H1 (cell line): ENCODE measurements around the gene NOL4L. TPM values are rescaled to one million over a fixed set of nuclear protein-coding genes. Genes with fewer than 3 reads are reported as not detected.

Source experiments
- CTCF ChIA-PET: fragments of 300-600 bp; sonication (Branson Sonifier 250); formaldehyde crosslinking; loops from one replicate; lab custom pipeline; 2021; ENCODE audit not compliant: partially characterized antibody; lab: Charles Lee
- POLR2A ChIA-PET: fragments of 300-600 bp; sonication (Branson Sonifier 250); formaldehyde crosslinking; loops from one replicate; lab custom pipeline; 2021; ENCODE audit warnings: inconsistent platforms; ENCODE audit not compliant: partially characterized antibody; lab: Charles Lee
- DNase-seq, 2 experiments: peaks; one replicate each; pipeline versions ENCODE4 v3.0.0 to v3.0.0-alpha.2; 2010 to 2022; ENCODE audit warnings: low spot score in 2 of 2, low read depth in 1 of 2, mixed read lengths in 1 of 2
- FAIRE-seq: peaks from 2 replicates; lab custom pipeline; 2011; peaks lifted over from hg19 to GRCh38; lab: Jason Lieb, UNC
- H2AFZ ChIP-seq: 2 replicates; pipeline ENCODE4 v1.8.1; 2012; ENCODE audit warnings: low read length, inconsistent platforms
- H2AK5ac ChIP-seq: 2 replicates; pipeline ENCODE4 v1.6.1; 2013; ENCODE audit warnings: low read depth, low read length
- H2BK120ac ChIP-seq: replicated peaks from 2 replicates; pipeline ENCODE3; 2013; ENCODE audit warnings: low read depth, low read length, inconsistent platforms
- H2BK12ac ChIP-seq: 2 replicates; pipeline ENCODE4 v1.6.1; 2013; ENCODE audit warnings: low read depth, low read length
- H2BK15ac ChIP-seq: 2 replicates; pipeline ENCODE4 v1.6.1; 2013; ENCODE audit warnings: low read length
- H2BK20ac ChIP-seq: 2 replicates; pipeline ENCODE4 v1.6.1; 2013; ENCODE audit warnings: low read length
- H2BK5ac ChIP-seq: 2 replicates; pipeline ENCODE4 v1.6.1; 2013; ENCODE audit warnings: low read depth, low read length
- H3K14ac ChIP-seq: 2 replicates; pipeline ENCODE4 v1.6.1; 2013; ENCODE audit warnings: inconsistent platforms; ENCODE audit not compliant: insufficient read length
- H3K18ac ChIP-seq: 2 replicates; pipeline ENCODE4 v1.6.1; 2013; ENCODE audit warnings: low read length; ENCODE audit errors: extremely low read depth
- H3K23ac ChIP-seq: 2 replicates; pipeline ENCODE4 v1.6.1; 2013; ENCODE audit warnings: inconsistent platforms; ENCODE audit not compliant: insufficient read length
- H3K23me2 ChIP-seq: 2 replicates; pipeline ENCODE4 v1.6.1; 2013; ENCODE audit warnings: low read depth, low read length
- H3K27ac ChIP-seq: 2 replicates; pipeline ENCODE4 v1.6.1; 2011; ENCODE audit warnings: low read depth, low read length, inconsistent platforms
- H3K27me3 ChIP-seq, 4 experiments: replicated peaks in 1 of 4; 1 replicate in 1 of 4; 2 replicates in 3 of 4; pipeline versions ENCODE4 v1.6.1 to v1.8.1; 2011 to 2013; ENCODE audit warnings: low read length in 3 of 4, mild to moderate bottlenecking in 3 of 4, inconsistent platforms in 2 of 4, mixed read lengths in 2 of 4, moderate library complexity in 1 of 4; ENCODE audit not compliant: control insufficient read depth in 3 of 4, insufficient read depth in 3 of 4; ENCODE audit errors: extremely low read depth in 1 of 4
- H3K36me3 ChIP-seq, 4 experiments: 2 replicates each; pipeline versions ENCODE4 v1.6.1 to v1.8.1; 2011 to 2013; ENCODE audit warnings: mild to moderate bottlenecking in 4 of 4, low read length in 3 of 4, moderate library complexity in 2 of 4, control low read depth in 1 of 4, inconsistent platforms in 1 of 4; ENCODE audit not compliant: insufficient read depth in 4 of 4, control insufficient read depth in 2 of 4
- H3K4ac ChIP-seq: replicated peaks from 2 replicates; pipeline ENCODE3; 2013; ENCODE audit warnings: low read length, low read depth, mixed read lengths, inconsistent platforms; ENCODE audit not compliant: insufficient read length
- H3K4me1 ChIP-seq, 4 experiments: replicated peaks in 1 of 4; 1 replicate in 1 of 4; 2 replicates in 3 of 4; pipeline versions ENCODE4 v1.6.1 to v1.8.1; 2011 to 2013; ENCODE audit warnings: low read length in 3 of 4, inconsistent platforms in 2 of 4, mixed read lengths in 1 of 4; ENCODE audit not compliant: insufficient read depth in 4 of 4, control insufficient read depth in 3 of 4
- H3K4me2 ChIP-seq, 2 experiments: 2 replicates each; pipeline versions ENCODE4 v1.6.1 to v1.8.1; 2011 to 2013; ENCODE audit warnings: low read depth in 2 of 2, low read length in 2 of 2, control low read depth in 1 of 2, inconsistent platforms in 1 of 2, mild to moderate bottlenecking in 1 of 2; ENCODE audit not compliant: insufficient read depth in 1 of 2
- H3K4me3 ChIP-seq, 4 experiments: fragments of 200-600, 300-600 bp in 1 of 4; sonication (generic), shearing (Covaris generic), sonication (Bioruptor Twin) in 1 of 4; 2 replicates each; pipeline versions ENCODE4 v1.5.1 to v1.8.1; 2011 to 2016; ENCODE audit warnings: low read length in 4 of 4, low read depth in 3 of 4, control low read depth in 2 of 4, inconsistent platforms in 2 of 4, mild to moderate bottlenecking in 2 of 4, mixed read lengths in 1 of 4, moderate library complexity in 1 of 4; ENCODE audit not compliant: insufficient read depth in 2 of 4; ENCODE audit errors: extremely low read depth in 1 of 4
- H3K56ac ChIP-seq: replicated peaks from 2 replicates; pipeline ENCODE3; 2013; ENCODE audit warnings: low read depth, mild to moderate bottlenecking, mixed read lengths, low read length, inconsistent platforms; ENCODE audit not compliant: insufficient read length
- H3K79me1 ChIP-seq: 2 replicates; pipeline ENCODE4 v1.6.1; 2013; ENCODE audit warnings: low read depth, low read length, control low read depth
- H3K79me2 ChIP-seq, 2 experiments: 2 replicates each; pipeline versions ENCODE4 v1.6.1 to v1.8.1; 2012 to 2013; ENCODE audit warnings: low read length in 2 of 2, mild to moderate bottlenecking in 2 of 2, inconsistent platforms in 1 of 2; ENCODE audit not compliant: insufficient read depth in 2 of 2, control insufficient read depth in 1 of 2
- H3K9ac ChIP-seq, 4 experiments: replicated peaks in 1 of 4; 1 replicate in 1 of 4; 2 replicates in 3 of 4; pipeline versions ENCODE4 v1.6.1 to v1.8.1; 2011 to 2013; ENCODE audit warnings: low read depth in 3 of 4, low read length in 3 of 4, control low read depth in 2 of 4, mild to moderate bottlenecking in 2 of 4, moderate library complexity in 2 of 4, inconsistent platforms in 1 of 4; ENCODE audit errors: extremely low read depth in 1 of 4
- H3K9me3 ChIP-seq, 2 experiments: 2 replicates each; pipeline versions ENCODE4 v1.6.1 to v1.8.1; 2012 to 2013; ENCODE audit warnings: mild to moderate bottlenecking in 2 of 2, moderate library complexity in 2 of 2, control low read depth in 1 of 2, inconsistent platforms in 1 of 2, low read depth in 1 of 2, low read length in 1 of 2, mixed read lengths in 1 of 2; ENCODE audit not compliant: insufficient read depth in 2 of 2
- H4K20me1 ChIP-seq, 2 experiments: replicated peaks in 1 of 2; 2 replicates each; pipeline versions ENCODE3 to v1.8.1; 2011 to 2013; ENCODE audit warnings: inconsistent platforms in 2 of 2, low read length in 2 of 2, mild to moderate bottlenecking in 1 of 2; ENCODE audit not compliant: insufficient read depth in 2 of 2, control insufficient read depth in 1 of 2
- H4K5ac ChIP-seq: 2 replicates; pipeline ENCODE4 v1.6.1; 2013; ENCODE audit warnings: low read length, low read depth, mixed read lengths, inconsistent platforms; ENCODE audit not compliant: insufficient read length
- H4K8ac ChIP-seq: 2 replicates; pipeline ENCODE4 v1.8.0; 2013; ENCODE audit warnings: mild to moderate bottlenecking, moderate library complexity, low read length, inconsistent platforms; ENCODE audit not compliant: insufficient read depth; ENCODE audit errors: extremely low read depth
- H4K91ac ChIP-seq: replicated peaks from 2 replicates; pipeline ENCODE3; 2013; ENCODE audit warnings: low read length, mixed read lengths, inconsistent platforms; ENCODE audit not compliant: insufficient read length
- CBX5 ChIP-seq: fragments of 300-800, 300-1000 bp; sonication (generic); IDR thresholded peaks from 2 replicates; pipeline ENCODE4 v1.7.1; 2016; ENCODE audit warnings: antibody characterized with exemption, low read length, low read depth
- CHD1 ChIP-seq: IDR thresholded peaks from 2 replicates; pipeline ENCODE4 v1.6.1; 2012; ENCODE audit warnings: low read depth, low read length, improper control_type of control experiment
- CHD2 ChIP-seq: IDR thresholded peaks from 2 replicates; pipeline ENCODE4 v1.6.1; 2012; ENCODE audit warnings: low read length, improper control_type of control experiment
- GTF2F1 ChIP-seq: IDR thresholded peaks from 2 replicates; pipeline ENCODE4 v1.6.1; 2012; ENCODE audit warnings: low read depth, low read length, improper control_type of control experiment, borderline replicate concordance
- RNF2 ChIP-seq: fragments of 200-900, 300-1000 bp; sonication (generic); IDR thresholded peaks from 2 replicates; pipeline ENCODE4 v1.7.1; 2016; ENCODE audit warnings: borderline replicate concordance, low read depth, mild to moderate bottlenecking, antibody characterized with exemption, low read length; ENCODE audit not compliant: poor library complexity, severe bottlenecking; ENCODE audit errors: missing control alignments
- TAF7 ChIP-seq: optimal IDR thresholded peaks from 2 replicates; pipeline ENCODE3; 2011; ENCODE audit warnings: low read depth, mild to moderate bottlenecking, inconsistent platforms, low read length, moderate library complexity, borderline replicate concordance
- WGBS, 2 experiments: shearing (Covaris generic) in 1 of 2; methylation state at CpG; one replicate each; pipeline versions ENCODE4 v1.1.6 to v1.1.7; 2013 to 2015; ENCODE audit warnings: low lambda C conversion rate in 2 of 2, mixed read lengths in 2 of 2, inconsistent platforms in 1 of 2, low coverage in 1 of 2, missing lambda C conversion rate in 1 of 2; ENCODE audit not compliant: insufficient replicate concordance in 2 of 2, insufficient coverage in 1 of 2, insufficient read length in 1 of 2; ENCODE audit errors: extremely low coverage in 1 of 2, missing lambda C conversion rate in 1 of 2; 5-methylcytosine and 5-hydroxymethylcytosine counted together
- polyA plus RNA-seq, 7 experiments: library from polyadenylated mRNA; depleted of rRNA in 3 of 7; stranded (reverse) in 5 of 7; unstranded in 2 of 7; fragments of >200 nt in 5 of 7; fragments of 200-250 nt in 2 of 7; gene quantifications; 1 replicate in 5 of 7; 2 replicates in 1 of 7; 4 replicates in 1 of 7; pipeline versions ENCODE4 v1.2.1 to v1.2.3, GENCODE V29; 2011 to 2013; ENCODE audit warnings: missing spikeins in 2 of 7, mixed read lengths in 2 of 7
- total RNA-seq: library from RNA; stranded (reverse); fragmentation: NEBNext Ultra II Directional; extraction: Animal tissue kit (Norgen Biotek cat#: 25700); gene quantifications from 2 replicates; pipeline ENCODE4 v1.2.1, GENCODE V29; 2021

NOL4L gene
- total and polyA plus RNA-seq, 2 of the 8 experiments (the other 6 are each of a cell fraction or from before 2014, with no cell fraction given), result 15.3 to 23.7 TPM

GRCh38 chr20:32446301-32447100 is 138.6 kb downstream of the NOL4L start:
- CTCF ChIA-PET, result interaction anchor here (0.5 to 2.4 kb wide), 5 partner anchors 9 to 384 kb away, joined by 3 to 13 read pairs (median 4); no protein-coding TSS in a partner anchor
- Histone ChIP-seq H4K91ac (no peak overlapping the region), H3K4me3 (no peak overlapping the region), H3K36me3 (peaks cover 9 to 27% (median 17%) of the 10 kb centered on the region in 4 experiments; a peak in 7 of 8 replicates), H3K23ac (no peak overlapping the region), H4K5ac (no peak overlapping the region), H3K56ac (no peak overlapping the region), H2BK20ac (no peak overlapping the region), H2BK12ac (no peak overlapping the region), H2AK5ac (no peak overlapping the region), H2BK120ac (no peak overlapping the region), H3K27me3 (no peaks in the 10 kb centered on the region), H3K9me3 (no peaks in the 10 kb centered on the region), H4K8ac (no peak overlapping the region), H3K4me2 (no peak overlapping the region), H2AFZ (no peak overlapping the region), H2BK5ac (no peak overlapping the region), H3K79me1 (no peaks in the 10 kb centered on the region), H3K79me2 (no peaks in the 10 kb centered on the region), H3K23me2 (no peaks in the 10 kb centered on the region), H3K9ac (no peak overlapping the region), H3K4ac (no peak overlapping the region), H3K27ac (no peak overlapping the region), H3K18ac (no peak overlapping the region), H3K14ac (no peak overlapping the region), H4K20me1 (peaks cover 2 to 13% of the 10 kb centered on the region in 2 experiments), H3K4me1 (peaks cover 0 to 3% (median 2%) of the 10 kb centered on the region in 4 experiments; a peak in 3 of 7 replicates), H2BK15ac (no peak overlapping the region)
- no peak for FAIRE-seq
- DNase-seq, result no peak
- 89% methylated on average over 12 of the region's 14 CpGs; no CpG with 5 or more reads in 1 of the 2 experiments for WGBS, 2 experiments
- POLR2A ChIA-PET, result no interaction called here
- TF ChIP-seq CHD2 (no peak), CHD1 (no peak), TAF7 (no peak), CBX5 (no peak), RNF2 (no peak), GTF2F1 (no peak)
